CD4-positive, alpha-beta T cell treated with Interleukin-6 at 100 ng/mL for 8 hours (primary cell): ENCODE measurements around the gene PLEKHG4B.
A peak's percentile ranks its signal among the peaks of the same experiment; 100 is the strongest.
"Not testable (repeated sequence)": the region's sequence is repeated elsewhere in the genome, so short reads cannot be mapped to it uniquely, and the experiment has no call there.

ENCODE experiments used
- DNase-seq: peaks from one replicate; pipeline ENCODE4 v3.0.0-alpha.2; 2020; ENCODE audit warnings: mixed read lengths, low spot score

The PLEKHG4B gene

GRCh38 chr5:199950-200645 is 108.1 kb downstream of the PLEKHG4B start:
- no peak for DNase-seq

- no peak for DNase-seq
Measured at GRCh38 chr5:200985-201384, 109.0 kb downstream of the PLEKHG4B start.

GRCh38 chr5:201672-202071 is 109.7 kb downstream of the PLEKHG4B start:
- no peak for DNase-seq

GRCh38 chr5:203246-203930 is 111.4 kb downstream of the PLEKHG4B start:
- DNase-seq = no peak

- no peak for DNase-seq
Measured at GRCh38 chr5:204001-204400, 112.0 kb downstream of the PLEKHG4B start.

- DNase-seq = no peak
Measured at GRCh38 chr5:204462-204861, 112.5 kb downstream of the PLEKHG4B start.

- no peak for DNase-seq
Measured at GRCh38 chr5:204966-205670, 113.2 kb downstream of the PLEKHG4B start.

GRCh38 chr5:206406-206805 is 114.4 kb downstream of the PLEKHG4B start:
- no peak for DNase-seq

- DNase-seq = no peak
Measured at GRCh38 chr5:206927-207536, 115.1 kb downstream of the PLEKHG4B start.

GRCh38 chr5:207599-207998 is 115.6 kb downstream of the PLEKHG4B start:
- DNase-seq = no peak

GRCh38 chr5:208449-209114 is 116.6 kb downstream of the PLEKHG4B start:
- no peak for DNase-seq

- DNase-seq = no peak
Measured at GRCh38 chr5:213803-214395, 121.9 kb downstream of the PLEKHG4B start.

GRCh38 chr5:215256-215655 is 123.3 kb downstream of the PLEKHG4B start:
- DNase-seq = not testable (repeated sequence)

GRCh38 chr5:216076-216475 is 124.1 kb downstream of the PLEKHG4B start:
- not testable (repeated sequence) for DNase-seq

- peak; percentile 98 for DNase-seq
Measured at GRCh38 chr5:217494-218456, 125.8 kb downstream of the PLEKHG4B start, which contains the start of the genes CCDC127 and SDHA. TSS of gene CCDC127 (minus strand) at chr5:218153. CDS start at chr5:216849, 1,304 bp downstream. TSS of gene SDHA (plus strand) at chr5:218320. CDS start at chr5:218356, 36 bp downstream.

- no peak for DNase-seq
Measured at GRCh38 chr5:218457-219291, 126.7 kb downstream of the PLEKHG4B start.

GRCh38 chr5:219460-219863 is 127.5 kb downstream of the PLEKHG4B start:
- peak; percentile 31 for DNase-seq

GRCh38 chr5:219991-220390 is 128.0 kb downstream of the PLEKHG4B start:
- DNase-seq = peak; percentile 28
